T-helper 22 cell (primary cell): ENCODE measurements around the gene REEP2.
A peak's percentile ranks its signal among the peaks of the same experiment; 100 is the strongest.
"Not testable (repeated sequence)": the region's sequence is repeated elsewhere in the genome, so short reads cannot be mapped to it uniquely, and the experiment has no call there.

Experiments used
- DNase-seq: peaks from one replicate; pipeline ENCODE4 v3.0.0-alpha.2; 2020; ENCODE audit warnings: low read depth

REEP2 gene, protein sequence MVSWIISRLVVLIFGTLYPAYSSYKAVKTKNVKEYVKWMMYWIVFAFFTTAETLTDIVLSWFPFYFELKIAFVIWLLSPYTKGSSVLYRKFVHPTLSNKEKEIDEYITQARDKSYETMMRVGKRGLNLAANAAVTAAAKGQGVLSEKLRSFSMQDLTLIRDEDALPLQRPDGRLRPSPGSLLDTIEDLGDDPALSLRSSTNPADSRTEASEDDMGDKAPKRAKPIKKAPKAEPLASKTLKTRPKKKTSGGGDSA

GRCh38 chr5:138438724-138439476 is at the start of gene REEP2:
Gene REEP2 (plus strand): TSS chr5:138439057. CDS start chr5:138439209, 152 bp downstream.
- peak; percentile 36 for DNase-seq

DNA sequence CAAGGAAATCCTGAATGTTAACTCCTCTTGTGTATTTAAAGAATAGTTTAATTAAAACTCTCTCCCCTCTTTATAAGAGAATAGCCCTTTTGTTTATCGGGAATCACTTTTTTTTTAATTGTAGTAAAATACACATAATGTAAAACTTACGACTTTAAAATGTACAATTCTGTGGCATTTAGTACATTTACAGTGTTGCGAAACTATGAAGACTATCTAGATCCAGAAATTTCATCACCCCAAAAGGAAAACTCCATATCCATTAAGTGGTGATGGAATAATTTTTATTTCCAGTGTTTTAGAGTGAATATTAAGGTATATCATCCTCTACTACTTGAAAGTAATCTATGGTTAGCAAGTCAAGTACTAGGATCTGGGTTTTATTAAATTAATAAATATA is 49.5 kb upstream of the REEP2 start:
- DNase-seq = no peak

DNA sequence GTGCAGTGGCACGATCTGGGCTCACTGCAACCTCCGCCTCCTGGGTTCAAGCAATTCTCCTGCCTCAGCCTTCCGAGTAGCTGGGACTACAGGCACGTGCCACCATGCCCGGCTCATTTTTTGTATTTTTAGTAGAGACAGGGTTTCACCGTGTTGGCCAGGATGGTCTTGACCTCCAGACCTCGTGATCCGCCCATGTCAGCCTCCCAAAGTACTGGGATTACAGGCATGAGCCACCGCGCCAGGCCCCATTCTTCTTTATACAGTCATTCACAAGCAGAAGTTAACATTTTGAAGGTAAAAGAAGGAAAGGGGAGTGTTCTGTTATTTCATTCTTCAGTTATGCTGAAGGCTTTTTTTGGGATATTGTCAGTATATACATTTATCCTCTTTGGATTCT is 48.9 kb upstream of the REEP2 start:
- not testable (repeated sequence) for DNase-seq

DNA sequence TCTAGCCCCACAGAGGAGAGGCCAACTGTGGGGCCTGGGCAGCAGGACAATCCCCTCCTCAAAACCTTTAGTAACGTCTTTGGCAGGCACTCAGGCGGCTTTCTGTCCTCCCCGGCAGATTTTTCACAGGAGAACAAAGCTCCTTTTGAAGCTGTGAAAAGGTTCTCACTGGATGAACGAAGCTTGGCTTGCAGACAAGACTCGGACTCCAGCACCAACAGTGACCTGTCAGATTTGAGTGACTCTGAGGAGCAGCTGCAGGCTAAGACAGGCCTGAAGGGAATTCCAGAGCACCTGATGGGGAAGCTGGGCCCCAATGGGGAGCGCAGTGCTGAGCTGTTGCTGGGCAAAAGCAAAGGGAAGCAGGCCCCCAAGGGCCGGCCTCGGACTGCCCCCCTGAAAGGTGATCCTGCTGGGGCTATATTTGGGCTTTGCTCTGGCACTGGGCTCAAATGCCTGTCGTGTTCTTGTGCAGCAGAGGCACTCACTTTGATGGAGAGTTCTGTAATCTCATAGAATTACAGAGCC is 46.9 kb upstream of the REEP2 start:
- no peak for DNase-seq

DNA sequence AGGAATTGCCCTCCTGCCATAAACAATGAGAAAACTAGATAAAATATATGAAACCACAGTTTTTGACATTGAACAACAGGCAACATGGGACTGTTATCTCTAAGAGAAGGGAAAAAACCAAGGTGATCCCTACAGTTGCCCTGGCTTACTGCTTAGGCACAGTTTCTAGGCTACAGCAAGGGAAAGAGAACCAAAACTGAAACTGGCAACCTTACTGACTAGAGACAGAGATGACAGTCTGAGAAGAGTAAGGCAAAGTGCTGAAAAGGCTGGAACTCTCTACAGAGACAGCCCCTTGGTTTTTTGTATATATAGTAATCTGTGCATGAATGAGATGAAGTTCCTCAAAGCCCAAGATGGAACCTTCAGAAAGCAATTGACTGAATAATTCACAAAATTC is 36.2 kb upstream of the REEP2 start:
- no peak for DNase-seq

- no peak for DNase-seq
These were observed 30.8 kb upstream of the REEP2 start for GRCh38 chr5:138408023-138408422.

GRCh38 chr5:138410996-138411640 is 27.7 kb upstream of the REEP2 start:
- DNase-seq = not testable (repeated sequence)

GRCh38 chr5:138418444-138418843 is 20.4 kb upstream of the REEP2 start:
- DNase-seq = no peak

DNA sequence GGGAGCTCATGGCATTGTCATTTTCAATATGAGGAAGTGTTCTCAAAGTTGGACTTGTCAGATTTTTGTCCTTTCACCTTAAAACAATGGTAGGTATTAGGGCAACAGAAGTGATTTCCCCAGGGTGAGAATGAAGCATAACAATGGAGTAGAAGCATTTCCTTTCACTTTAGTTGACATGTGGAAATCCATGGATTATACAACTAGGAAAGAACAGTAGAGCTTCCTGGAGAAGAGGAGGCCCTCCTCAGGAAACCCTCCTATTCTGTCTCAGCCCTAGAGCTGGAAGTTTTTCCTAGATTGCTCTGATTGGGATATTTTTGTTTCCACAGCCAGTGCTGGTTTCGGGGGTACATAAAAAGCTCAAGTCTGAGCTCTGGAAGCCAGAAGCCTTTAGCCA is 13.8 kb upstream of the REEP2 start:
- no peak for DNase-seq

DNA sequence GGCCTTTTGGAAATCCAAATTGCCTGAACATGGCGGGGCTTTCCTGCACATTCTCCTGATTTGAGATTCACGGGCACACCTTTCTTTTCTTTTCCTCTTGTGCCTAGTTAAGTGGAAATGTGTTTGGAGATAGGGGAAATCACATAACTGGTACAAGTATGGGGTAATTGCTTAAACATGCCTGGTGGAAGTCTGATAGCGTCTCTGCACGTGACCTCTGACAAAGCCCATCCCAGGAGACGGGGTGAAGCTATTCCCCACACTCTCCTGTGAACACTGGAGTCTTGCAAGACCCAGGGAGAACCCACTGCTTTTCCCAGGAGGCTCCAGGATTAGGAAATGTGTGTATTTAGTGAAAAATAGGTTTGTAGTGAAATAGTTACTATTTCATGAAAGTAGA is 2.9 kb upstream of the REEP2 start:
- no peak for DNase-seq

DNA sequence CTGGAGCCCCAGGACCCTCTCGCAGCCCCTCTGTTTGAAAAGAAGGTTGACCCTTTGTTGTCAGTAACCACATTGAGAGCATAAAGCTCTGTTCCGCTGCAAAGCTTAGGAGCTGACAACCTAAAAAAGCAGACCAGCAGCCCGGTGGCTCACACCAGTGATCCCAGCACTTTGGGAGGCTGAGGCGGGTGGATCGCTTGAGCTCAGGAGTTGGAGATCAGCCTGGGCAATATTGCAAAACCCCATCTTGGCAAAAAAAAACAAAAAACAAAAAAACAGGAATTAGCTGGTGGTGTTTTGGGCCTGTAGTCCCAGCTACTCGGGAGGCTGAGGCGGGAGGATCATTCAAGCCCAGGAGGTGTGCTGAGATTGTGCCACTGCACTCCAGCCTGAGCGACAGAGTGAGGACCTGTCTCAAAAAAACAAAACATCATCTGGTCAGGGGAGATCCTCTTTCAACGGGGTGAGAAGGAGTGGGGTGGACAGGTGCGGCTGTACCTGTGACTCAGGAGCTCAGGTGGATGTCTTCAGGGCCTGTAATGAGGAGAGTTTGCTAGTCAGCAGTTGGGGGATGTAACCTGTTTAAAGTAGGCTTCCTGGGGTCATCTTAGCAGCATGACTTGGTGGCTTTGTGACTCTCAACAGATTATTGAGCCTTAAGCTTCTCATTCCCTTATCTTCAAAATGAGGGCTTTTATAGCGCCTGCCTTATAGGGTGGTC is 694 bp upstream of the REEP2 start:
- no peak for DNase-seq

GRCh38 chr5:138439477-138440158 is 761 bp downstream of the REEP2 start:
- DNase-seq = no peak

GRCh38 chr5:138440159-138441073 is 1.6 kb downstream of the REEP2 start:
- DNase-seq = no peak

DNA sequence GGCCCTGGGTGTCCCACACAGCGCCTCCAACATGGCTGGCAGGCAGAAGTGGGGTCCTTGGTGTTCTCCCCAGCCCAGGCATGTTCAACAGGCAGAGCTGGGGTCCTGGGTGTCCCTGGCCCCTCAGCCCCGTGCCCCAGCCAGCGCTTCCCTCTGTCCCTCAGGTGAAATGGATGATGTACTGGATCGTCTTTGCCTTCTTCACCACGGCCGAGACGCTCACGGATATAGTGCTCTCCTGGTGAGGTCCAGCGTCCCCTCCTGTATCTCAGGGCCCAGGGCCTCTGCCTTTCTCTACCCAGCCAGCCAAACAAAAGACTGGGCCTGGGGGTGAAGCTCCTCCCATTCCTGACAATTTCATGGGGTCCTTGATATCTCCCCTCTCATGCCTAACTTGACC is 2.4 kb downstream of the REEP2 start:
- no peak for DNase-seq

DNA sequence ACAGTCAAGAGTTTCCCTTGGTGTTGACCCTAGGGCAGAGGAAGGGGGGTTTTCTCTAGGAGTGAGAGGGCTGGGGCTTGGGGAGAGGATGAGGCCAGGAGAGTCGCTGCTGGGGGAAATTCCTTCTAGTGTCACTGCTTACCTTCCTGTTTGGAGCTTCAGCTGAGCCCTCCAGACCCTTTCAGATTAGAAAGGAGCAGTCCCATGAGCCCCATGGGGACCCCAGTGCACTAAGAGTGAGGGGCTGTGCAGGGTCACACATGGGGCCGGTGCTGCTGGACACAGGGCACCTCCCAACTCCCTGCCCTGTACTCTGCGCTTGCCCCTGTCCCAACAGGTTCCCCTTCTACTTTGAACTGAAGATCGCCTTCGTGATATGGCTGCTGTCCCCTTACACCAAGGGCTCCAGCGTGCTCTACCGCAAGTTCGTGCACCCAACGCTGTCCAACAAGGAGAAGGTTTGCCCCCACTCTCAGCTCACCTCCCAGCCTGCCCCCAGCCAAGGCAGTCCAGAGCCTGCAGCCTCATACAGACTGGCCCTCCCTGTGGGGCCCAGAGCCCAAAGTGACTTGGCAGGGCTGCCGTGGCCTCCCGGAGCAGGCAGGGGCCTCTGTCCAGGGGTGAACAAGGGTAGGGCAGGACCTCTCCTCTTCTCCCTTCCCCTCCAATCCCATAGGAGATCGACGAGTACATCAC is 5.4 kb downstream of the REEP2 start:
- no peak for DNase-seq

DNA sequence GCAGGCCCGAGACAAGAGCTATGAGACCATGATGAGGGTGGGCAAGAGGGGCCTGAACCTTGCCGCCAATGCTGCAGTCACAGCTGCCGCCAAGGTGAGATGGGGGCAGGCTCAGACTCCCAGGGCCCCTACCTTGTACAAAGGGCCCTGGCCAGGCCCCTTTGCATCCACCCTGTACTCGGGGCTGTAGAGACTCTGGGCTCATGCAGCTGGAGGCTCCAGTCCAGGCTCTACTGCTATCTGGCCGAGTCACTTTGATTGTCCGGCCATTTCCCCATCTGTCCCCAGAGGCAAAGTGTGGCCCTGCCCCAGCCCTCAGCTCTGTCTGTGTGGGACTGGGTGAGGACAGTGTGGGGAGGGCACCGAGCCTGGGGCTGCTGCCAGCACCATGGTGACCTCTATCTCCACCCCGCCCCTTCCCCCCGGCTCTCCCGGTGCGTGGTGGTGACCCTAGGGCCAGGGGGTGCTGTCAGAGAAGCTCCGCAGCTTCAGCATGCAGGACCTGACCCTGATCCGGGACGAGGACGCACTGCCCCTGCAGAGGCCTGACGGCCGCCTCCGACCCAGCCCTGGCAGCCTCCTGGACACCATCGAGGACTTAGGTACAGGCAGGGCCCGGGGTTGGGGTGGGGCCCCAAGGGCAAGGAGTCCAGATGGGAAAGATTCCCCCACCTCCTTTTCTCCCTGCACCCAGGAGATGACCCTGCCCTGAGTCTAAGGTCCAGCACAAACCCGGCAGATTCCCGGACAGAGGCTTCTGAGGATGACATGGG is 6.1 kb downstream of the REEP2 start:
- DNase-seq = no peak

- DNase-seq = no peak
These were observed 6.9 kb downstream of the REEP2 start for GRCh38 chr5:138445547-138446271.

DNA sequence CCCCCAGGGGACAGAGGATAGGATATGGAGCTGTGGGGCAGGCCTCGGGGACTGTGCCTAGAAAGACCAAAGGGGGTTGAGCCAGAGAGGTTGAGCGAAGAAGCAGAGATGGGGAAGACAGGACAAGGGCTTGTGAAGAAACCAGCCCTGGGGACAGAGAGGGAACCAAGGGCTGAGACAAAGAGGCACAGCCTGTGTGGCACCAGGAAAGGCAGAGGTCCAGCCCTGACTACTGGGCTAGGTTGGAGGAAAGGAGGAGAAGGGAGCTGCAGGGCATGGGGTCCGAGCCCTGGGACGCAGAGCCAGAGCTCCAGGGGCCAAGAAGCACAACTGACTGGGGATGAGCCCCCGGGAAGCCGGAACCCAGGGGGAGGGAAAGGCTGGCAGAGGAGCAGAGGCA is 9.2 kb downstream of the REEP2 start:
- no peak for DNase-seq
